ENCODE results near the gene SPEF2.
"Not testable (repeated sequence)": the region's sequence is repeated elsewhere in the genome, so short reads cannot be mapped to it uniquely, and the experiment has no call there.

SPEF2 gene

GRCh38 chr5:35651002-35651756, 33.5 kb downstream of the SPEF2 start:
- peak; percentile 26 to 33 (median 31) for DNase-seq (ENCODE audit: low read depth in 3 of 3, low spot score in 1 of 3)

- DNase-seq (ENCODE audit: low read depth in 3 of 3, low spot score in 1 of 3): no peak
Measured at GRCh38 chr5:35656721-35657120, 39.1 kb downstream of the SPEF2 start.

DNA sequence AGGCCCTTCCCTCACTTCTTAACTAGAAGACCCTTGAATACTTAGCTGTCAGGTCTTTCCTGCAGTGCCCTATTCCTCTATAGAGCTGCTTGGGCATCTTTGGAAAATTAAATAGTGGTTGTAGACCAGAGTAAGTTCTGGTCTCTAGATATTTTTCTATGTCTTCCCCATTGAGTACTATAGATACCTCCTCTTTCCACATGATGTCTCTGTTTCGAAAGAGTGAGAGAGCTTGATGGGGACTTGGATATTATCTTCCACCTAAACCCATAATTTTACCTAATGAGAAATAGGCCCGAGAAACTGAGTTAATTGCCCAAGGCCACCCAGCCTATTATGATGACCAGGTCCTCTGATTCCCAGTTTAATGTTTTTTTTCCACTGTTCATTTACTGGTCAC, 40.2 kb downstream of the SPEF2 start:
- no peak for DNase-seq (ENCODE audit: low read depth in 3 of 3, low spot score in 1 of 3)

- DNase-seq (ENCODE audit: low read depth in 3 of 3, low spot score in 1 of 3): no peak
Measured at GRCh38 chr5:35659556-35659955, 41.9 kb downstream of the SPEF2 start.

- DNase-seq (ENCODE audit: low read depth in 3 of 3, low spot score in 1 of 3): no peak
Measured at GRCh38 chr5:35660451-35660850, 42.8 kb downstream of the SPEF2 start.

DNA sequence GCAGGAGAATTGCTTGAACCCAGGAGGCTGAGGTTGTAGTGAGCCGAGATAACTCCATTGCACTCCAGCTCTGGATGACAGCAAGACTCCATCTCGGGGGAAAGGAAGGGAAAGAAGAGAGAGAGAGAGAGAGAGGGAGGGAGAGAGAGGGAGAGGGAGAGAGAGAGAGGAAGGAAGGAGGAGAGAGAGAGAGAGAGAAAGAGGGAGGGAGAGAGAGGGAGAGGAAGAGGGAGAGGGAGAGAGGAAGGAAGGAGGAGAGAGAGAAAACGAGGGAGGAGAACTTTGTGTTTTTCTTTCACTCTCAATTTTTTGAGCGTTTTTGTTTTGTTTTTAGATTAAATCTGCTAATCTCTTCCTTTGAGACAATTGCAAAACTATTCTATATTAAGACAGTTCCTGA, 46.9 kb downstream of the SPEF2 start:
- no peak for DNase-seq (ENCODE audit: low read depth in 3 of 3, low spot score in 1 of 3)

DNA sequence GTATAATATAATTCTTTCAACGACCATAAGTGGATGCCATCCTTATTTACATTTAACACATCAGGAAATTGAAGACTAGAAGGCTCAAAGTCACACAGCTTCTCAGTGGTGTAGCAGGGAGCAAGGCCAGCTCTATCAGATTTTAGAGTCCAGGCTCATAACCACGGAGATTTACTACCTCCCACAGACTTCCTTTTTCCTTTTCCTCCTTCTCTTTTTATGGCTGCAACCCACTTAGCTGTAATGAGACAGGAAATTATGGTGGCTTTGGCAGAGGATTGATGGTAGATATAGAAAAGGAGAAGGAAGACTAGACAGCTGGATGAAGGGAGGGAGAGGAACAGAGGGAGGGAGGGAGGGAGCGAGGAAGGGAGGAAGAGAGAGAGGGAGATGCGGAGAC, 47.4 kb downstream of the SPEF2 start:
- DNase-seq (ENCODE audit: low read depth in 3 of 3, low spot score in 1 of 3): no peak

GRCh38 chr5:35668319-35668718, 50.7 kb downstream of the SPEF2 start:
- DNase-seq (ENCODE audit: low read depth in 3 of 3, low spot score in 1 of 3): no peak

DNA sequence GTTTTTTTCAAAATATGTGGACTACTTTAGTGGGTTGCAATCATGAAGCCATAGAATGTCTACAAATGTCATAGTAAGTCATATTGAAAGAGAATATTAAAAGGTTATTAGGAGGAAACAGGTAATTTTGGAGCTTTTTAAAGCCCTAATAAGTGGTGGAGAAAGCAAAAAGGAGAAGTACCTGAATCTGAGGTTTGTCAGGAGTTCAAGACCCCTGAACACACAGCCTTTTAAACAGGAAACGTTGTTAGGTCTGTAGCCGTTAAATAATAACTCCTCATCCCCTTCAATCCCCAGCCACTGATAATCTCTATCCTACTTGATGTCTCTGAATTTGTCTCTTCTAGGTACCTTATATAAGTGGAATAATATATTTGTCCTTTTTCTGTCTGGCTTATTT, 51.1 kb downstream of the SPEF2 start:
- DNase-seq (ENCODE audit: low read depth in 3 of 3, low spot score in 1 of 3): no peak

DNA sequence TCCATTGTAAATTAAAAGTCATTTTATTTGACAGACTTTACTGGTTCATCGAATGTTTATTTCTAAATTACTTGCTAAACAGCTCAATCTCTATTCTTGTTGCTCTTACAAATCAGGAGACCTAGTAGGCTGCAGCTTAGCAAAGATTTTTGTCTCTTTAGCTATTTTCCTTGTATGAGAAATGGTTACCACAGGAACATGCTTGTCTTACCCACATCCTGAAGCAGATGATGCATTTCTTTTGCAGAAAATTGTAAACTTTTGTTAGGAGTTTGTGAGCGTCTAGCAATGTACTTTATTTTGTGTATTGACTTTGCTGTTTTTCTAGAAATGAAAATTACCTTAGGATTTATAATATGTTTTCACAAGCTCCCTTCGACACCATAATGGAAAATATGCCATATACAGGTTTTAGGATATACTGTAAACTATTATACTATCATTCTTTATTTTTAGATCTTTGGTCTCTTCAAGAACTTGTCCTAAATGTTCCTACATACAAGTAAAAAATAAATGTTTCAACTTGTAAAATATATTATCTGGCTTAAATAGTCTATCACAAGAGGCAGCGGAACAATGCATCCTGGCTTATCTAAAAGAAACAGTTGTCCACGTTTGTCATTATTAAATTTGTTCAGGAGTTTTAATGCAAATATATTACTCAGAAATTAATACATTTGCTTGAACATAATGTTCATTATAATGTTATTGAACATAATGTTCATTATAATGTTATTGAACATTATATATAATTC, 54.1 kb downstream of the SPEF2 start:
- DNase-seq (ENCODE audit: low read depth in 3 of 3, low spot score in 1 of 3): no peak

- not testable (repeated sequence) for DNase-seq (ENCODE audit: low read depth in 3 of 3, low spot score in 1 of 3)
Measured at GRCh38 chr5:35672296-35672655, 54.6 kb downstream of the SPEF2 start.

GRCh38 chr5:35672995-35673394, 55.3 kb downstream of the SPEF2 start:
- DNase-seq (ENCODE audit: low read depth in 3 of 3, low spot score in 1 of 3): no peak

- no peak for DNase-seq (ENCODE audit: low read depth in 3 of 3, low spot score in 1 of 3)
Measured at GRCh38 chr5:35674049-35674448, 56.4 kb downstream of the SPEF2 start.

DNA sequence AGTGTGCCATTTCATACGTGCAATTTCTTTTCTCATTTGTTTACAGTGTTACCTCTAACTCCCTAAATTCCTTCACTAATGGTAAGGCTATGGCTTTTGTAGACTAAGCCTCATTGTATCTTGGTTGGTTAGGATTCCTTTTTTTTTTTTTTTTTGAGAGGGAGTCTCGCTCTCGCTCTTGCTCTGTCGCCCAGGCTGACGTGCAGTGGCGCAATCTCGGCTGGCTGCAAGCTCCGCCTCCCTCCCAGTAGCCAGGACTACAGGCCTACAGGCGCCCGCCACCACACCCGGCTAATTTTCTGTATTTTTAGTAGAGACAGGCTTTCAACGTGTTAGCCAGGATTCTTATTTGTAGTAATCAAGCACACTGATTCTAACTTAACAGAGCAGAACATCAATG, 57.7 kb downstream of the SPEF2 start:
- no peak for DNase-seq (ENCODE audit: low read depth in 3 of 3, low spot score in 1 of 3)

DNA sequence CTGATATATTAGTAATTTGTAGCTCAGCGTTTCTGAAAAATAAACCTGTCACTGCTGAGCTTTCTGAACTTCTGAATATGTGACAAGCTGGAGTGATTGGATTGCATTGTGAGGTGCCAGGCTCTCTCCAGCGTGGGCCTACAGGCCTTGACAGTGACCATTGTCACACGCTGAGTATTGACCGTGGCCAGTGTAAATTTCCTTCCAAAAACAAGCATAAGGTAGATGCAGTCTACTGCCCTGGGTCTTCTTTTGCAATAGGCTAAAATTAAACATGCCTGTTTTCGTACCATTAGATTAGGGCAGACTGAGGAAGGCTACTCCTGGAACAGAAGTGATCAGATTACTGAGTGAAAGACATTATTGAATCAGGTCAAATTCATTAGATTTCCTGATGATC, 60.2 kb downstream of the SPEF2 start:
- no peak for DNase-seq (ENCODE audit: low read depth in 3 of 3, low spot score in 1 of 3)

GRCh38 chr5:35678661-35679060, 61.0 kb downstream of the SPEF2 start:
- no peak for DNase-seq (ENCODE audit: low read depth in 3 of 3, low spot score in 1 of 3)

GRCh38 chr5:35679357-35679756, 61.7 kb downstream of the SPEF2 start:
- DNase-seq (ENCODE audit: low read depth in 3 of 3, low spot score in 1 of 3): no peak

DNA sequence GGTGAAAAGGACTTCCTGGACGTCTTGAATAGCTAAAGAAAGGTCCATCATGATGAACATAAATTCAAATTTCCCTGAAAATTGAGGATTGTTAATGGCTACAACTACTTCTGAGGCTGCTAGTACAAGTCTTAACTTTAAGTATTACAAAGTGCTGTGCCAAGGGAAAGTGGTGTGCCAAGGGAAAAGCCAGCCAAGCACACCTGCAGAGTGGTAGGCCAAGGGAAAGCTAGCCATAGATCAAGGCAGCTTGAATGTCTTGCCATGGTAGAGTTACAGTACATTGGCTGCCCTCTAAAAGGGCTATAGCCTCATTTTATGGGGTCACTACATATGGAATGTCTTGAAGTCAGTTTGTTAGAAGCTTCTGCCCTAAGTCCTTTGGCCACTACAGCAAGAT, 64.2 kb downstream of the SPEF2 start:
- DNase-seq (ENCODE audit: low read depth in 3 of 3, low spot score in 1 of 3): no peak

- no peak for DNase-seq (ENCODE audit: low read depth in 3 of 3, low spot score in 1 of 3)
Measured at GRCh38 chr5:35683466-35683865, 65.8 kb downstream of the SPEF2 start.

- no peak for DNase-seq (ENCODE audit: low read depth in 3 of 3, low spot score in 1 of 3)
Measured at GRCh38 chr5:35685161-35685560, 67.5 kb downstream of the SPEF2 start.

GRCh38 chr5:35687961-35688360, 70.3 kb downstream of the SPEF2 start:
- no peak for DNase-seq (ENCODE audit: low read depth in 3 of 3, low spot score in 1 of 3)

DNA sequence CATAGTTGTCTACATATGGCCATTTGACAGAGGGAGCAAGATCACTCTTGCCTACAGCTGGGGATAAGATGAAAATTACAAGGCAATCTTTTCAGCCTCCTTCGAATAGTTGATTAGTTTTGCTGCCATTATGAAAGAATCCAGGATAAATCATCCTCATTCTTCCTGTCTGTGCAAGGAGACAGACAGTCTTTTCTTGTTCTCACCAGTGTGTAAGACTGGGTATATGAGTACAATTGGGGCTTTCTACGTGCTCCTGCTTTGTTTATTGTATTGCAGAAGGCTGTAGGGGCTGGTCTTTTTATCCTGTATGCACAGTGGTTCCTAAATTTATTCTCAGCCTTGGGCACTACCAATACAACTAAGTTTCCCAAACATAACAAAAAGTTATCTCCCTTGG, 76.8 kb downstream of the SPEF2 start:
- no peak for DNase-seq (ENCODE audit: low read depth in 3 of 3, low spot score in 1 of 3)
